ENCODE results near the gene MAP3K20.
"Not testable (repeated sequence)": the region's sequence is repeated elsewhere in the genome, so short reads cannot be mapped to it uniquely, and the experiment has no call there.

MAP3K20 gene

GRCh38 chr2:173279527-173279868, 203.9 kb downstream of the MAP3K20 start:
- Histone ChIP-seq H3K36me3 (replicated peaks; ENCODE audit: low read depth, low read length) (no peaks in the 10 kb centered on the region), H3K4me3 (ENCODE audit: low read length) (peak overlapping the region; percentile 26), H3K79me2 (ENCODE audit: low read length) (no peaks in the 10 kb centered on the region), H3K27me3 (ENCODE audit: low read depth, low read length) (no peaks in the 10 kb centered on the region), H3K27ac (ENCODE audit: low read length) (peak overlapping the region; percentile 66), H3K4me1 (ENCODE audit: low read length) (peaks cover 23% of the 10 kb centered on the region), H3K4me2 (ENCODE audit: low read length) (peak overlapping the region; percentile 48), H3K9ac (ENCODE audit: low read length) (peak overlapping the region; percentile 30), H3K9me3 (ENCODE audit: insufficient read depth, low read length) (no peaks in the 10 kb centered on the region), H4K20me1 (ENCODE audit: insufficient read depth, low read length) (no peaks in the 10 kb centered on the region), H2AFZ (ENCODE audit: low read depth, low read length) (no peak overlapping the region)
- TF ChIP-seq EZH2phosphoT487 (IDR thresholded peaks at IDR 0.05; ENCODE audit: low read depth), result no peak
- TF ChIP-seq CTCF (IDR thresholded peaks at IDR 0.05; ENCODE audit: low read depth, low read length), result no peak

DNA sequence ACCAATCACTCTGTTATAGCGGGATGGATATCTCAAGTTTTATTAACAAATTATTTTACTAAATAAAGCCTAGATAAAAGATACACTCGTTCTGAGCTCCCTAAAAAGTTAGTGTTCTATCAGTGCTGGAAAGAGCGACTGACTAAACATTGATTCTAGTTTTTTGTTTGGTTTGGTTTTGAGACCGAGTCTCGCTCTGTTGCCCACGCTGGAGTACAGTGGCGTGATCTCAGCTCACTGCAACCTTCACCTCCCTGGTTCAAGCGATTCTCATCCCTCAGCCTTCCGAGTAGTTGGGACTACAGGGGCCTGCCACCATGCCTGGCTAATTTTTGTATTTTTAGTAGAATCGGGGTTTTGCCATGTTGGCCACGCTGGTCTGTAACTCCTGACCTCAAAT, 205.2 kb downstream of the MAP3K20 start:
- Histone ChIP-seq H3K4me2 (ENCODE audit: low read length) (no peak overlapping the region), H4K20me1 (ENCODE audit: insufficient read depth, low read length) (no peaks in the 10 kb centered on the region), H3K27me3 (ENCODE audit: low read depth, low read length) (no peaks in the 10 kb centered on the region), H3K27ac (ENCODE audit: low read length) (no peak overlapping the region), H3K36me3 (replicated peaks; ENCODE audit: low read depth, low read length) (no peaks in the 10 kb centered on the region), H2AFZ (ENCODE audit: low read depth, low read length) (no peak overlapping the region), H3K4me3 (ENCODE audit: low read length) (no peak overlapping the region), H3K9ac (ENCODE audit: low read length) (no peak overlapping the region), H3K4me1 (ENCODE audit: low read length) (peaks cover 37% of the 10 kb centered on the region), H3K79me2 (ENCODE audit: low read length) (no peaks in the 10 kb centered on the region), H3K9me3 (ENCODE audit: insufficient read depth, low read length) (no peaks in the 10 kb centered on the region)
- TF ChIP-seq EZH2phosphoT487 (IDR thresholded peaks at IDR 0.05; ENCODE audit: low read depth), result no peak
- TF ChIP-seq CTCF (IDR thresholded peaks at IDR 0.05; ENCODE audit: low read depth, low read length), result no peak

DNA sequence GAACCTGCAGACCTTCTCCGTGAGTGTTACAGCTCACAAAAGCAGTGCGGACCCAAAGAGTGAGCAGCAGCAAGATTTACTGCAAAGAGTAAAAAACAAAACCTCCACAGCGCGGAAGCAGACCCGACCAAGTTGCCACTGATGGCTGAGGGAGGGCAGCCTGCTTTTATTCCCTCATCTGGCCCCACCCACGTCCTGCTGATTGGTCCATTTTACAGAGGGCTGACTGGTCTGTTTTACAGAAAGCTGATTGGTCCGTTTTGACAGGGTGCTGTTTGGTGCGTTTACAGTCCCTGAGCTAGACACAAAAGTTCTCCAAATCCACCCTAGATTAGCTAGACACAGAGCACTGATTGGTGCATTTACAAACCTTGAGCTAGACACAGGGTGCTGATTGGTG, 206.3 kb downstream of the MAP3K20 start:
- H3K27me3 ChIP-seq (ENCODE audit: low read depth, low read length); H3K27ac ChIP-seq (ENCODE audit: low read length); H3K4me2 ChIP-seq (ENCODE audit: low read length); H3K36me3 ChIP-seq (replicated peaks; ENCODE audit: low read depth, low read length); H3K4me3 ChIP-seq (ENCODE audit: low read length); H4K20me1 ChIP-seq (ENCODE audit: insufficient read depth, low read length); H3K79me2 ChIP-seq (ENCODE audit: low read length); H3K9ac ChIP-seq (ENCODE audit: low read length); H3K9me3 ChIP-seq (ENCODE audit: insufficient read depth, low read length); H2AFZ ChIP-seq (ENCODE audit: low read depth, low read length): not testable (repeated sequence)
- H3K4me1 ChIP-seq (ENCODE audit: low read length), result peaks cover 46% of the 10 kb centered on the region

DNA sequence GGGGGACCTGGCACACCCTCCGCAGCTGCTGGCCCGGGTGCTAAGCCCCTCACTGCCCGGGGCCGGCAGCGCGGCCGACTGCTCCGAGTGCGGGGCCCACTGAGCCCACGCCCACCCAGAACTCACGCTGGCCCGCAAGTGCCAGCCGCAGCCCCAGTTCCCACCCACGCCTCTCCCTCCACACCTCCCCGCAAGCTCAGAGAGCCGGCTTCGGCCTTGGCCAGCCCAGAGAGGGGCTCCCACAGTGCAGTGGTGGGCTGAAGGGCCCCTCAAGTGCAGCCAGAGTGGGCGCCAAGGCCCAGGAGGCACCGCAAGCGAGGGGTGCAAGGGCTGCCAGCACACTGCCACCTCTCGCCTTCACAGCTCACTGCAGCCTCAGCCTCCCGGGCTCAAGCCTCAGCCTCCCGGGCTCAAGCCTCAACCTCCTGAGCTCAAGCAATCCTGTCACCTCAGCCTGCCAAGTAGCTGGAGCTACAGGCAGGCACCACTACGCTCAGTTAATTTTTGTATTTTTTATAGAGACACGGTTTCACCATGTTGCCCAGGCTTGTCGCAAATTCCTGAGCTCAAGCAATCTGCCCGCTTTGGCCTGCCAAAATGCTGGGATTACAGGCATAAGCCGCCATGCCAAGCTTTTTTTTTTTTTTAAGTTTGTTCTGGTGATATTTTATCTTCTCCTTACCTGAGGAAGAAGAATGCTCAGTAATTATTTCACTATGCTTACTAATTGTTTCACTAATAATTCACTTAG, 207.3 kb downstream of the MAP3K20 start:
- TF ChIP-seq EZH2phosphoT487 (IDR thresholded peaks at IDR 0.05; ENCODE audit: low read depth), result no peak
- no peak for TF ChIP-seq CTCF (IDR thresholded peaks at IDR 0.05; ENCODE audit: low read depth, low read length)

More for the DNA sequence above, 207.3 kb downstream of the MAP3K20 start:
- Histone ChIP-seq H3K9ac (ENCODE audit: low read length) (no peak overlapping the region), H3K4me2 (ENCODE audit: low read length) (no peak overlapping the region), H3K4me1 (ENCODE audit: low read length) (peaks cover 46% of the 10 kb centered on the region), H3K27ac (ENCODE audit: low read length) (no peak overlapping the region), H3K27me3 (ENCODE audit: low read depth, low read length) (no peaks in the 10 kb centered on the region), H3K4me3 (ENCODE audit: low read length) (no peak overlapping the region), H3K36me3 (replicated peaks; ENCODE audit: low read depth, low read length) (no peaks in the 10 kb centered on the region), H4K20me1 (ENCODE audit: insufficient read depth, low read length) (no peaks in the 10 kb centered on the region), H3K9me3 (ENCODE audit: insufficient read depth, low read length) (no peaks in the 10 kb centered on the region), H2AFZ (ENCODE audit: low read depth, low read length) (no peak overlapping the region), H3K79me2 (ENCODE audit: low read length) (no peaks in the 10 kb centered on the region)
